ENCODE data around the gene HDAC6. TPM values are rescaled to one million over a fixed set of nuclear protein-coding genes. Genes with fewer than 3 reads are reported as not detected.

HDAC6 gene
- total and polyA plus RNA-seq, 2 of the 13 experiments (the other 11 are each of a cell fraction or from before 2014, with no cell fraction given): 80.4 to 93.6 TPM

GRCh38 chrX:48772602-48773001 lies 29.3 kb upstream of the HDAC6 start (continued):
- TF ChIP-seq PHF8 (CRISPR knock-in tag; IDR thresholded peaks at IDR 0.05) (no peak), ZNF10 (CRISPR knock-in tag; IDR thresholded peaks at IDR 0.05; ENCODE audit: borderline replicate concordance, low read depth) (no peak), HOMEZ (CRISPR knock-in tag; IDR thresholded peaks at IDR 0.05; ENCODE audit: low read depth) (no peak), NR0B2 (CRISPR knock-in tag; IDR thresholded peaks at IDR 0.05) (no peak), JUNB (CRISPR knock-in tag; IDR thresholded peaks at IDR 0.05; ENCODE audit: borderline replicate concordance) (no peak), ZNF354B (CRISPR knock-in tag; IDR thresholded peaks at IDR 0.05) (no peak), TRIM24 (CRISPR knock-in tag; IDR thresholded peaks at IDR 0.05) (no peak), ZSCAN30 (CRISPR knock-in tag; IDR thresholded peaks at IDR 0.05) (no peak), CREM (IDR thresholded peaks at IDR 0.05) (no peak), CREM (CRISPR knock-in tag; IDR thresholded peaks at IDR 0.05) (no peak), ZNF710 (CRISPR knock-in tag; IDR thresholded peaks at IDR 0.05; ENCODE audit: borderline replicate concordance) (no peak), DDIT3 (CRISPR knock-in tag; IDR thresholded peaks at IDR 0.05) (no peak), ZNF235 (CRISPR knock-in tag; IDR thresholded peaks at IDR 0.05; ENCODE audit: borderline replicate concordance) (no peak), SKIL (CRISPR knock-in tag; IDR thresholded peaks at IDR 0.05; ENCODE audit: borderline replicate concordance) (no peak)

Measured in HepG2 (cell line).